HCT116 (cell line): ENCODE data around the gene PLXNC1. TPM values are rescaled to one million over a fixed set of nuclear protein-coding genes. Genes with fewer than 3 reads are reported as not detected.

Source experiments
- ATAC-seq: fragments of 200-7000 bp; cut with Tn5 transposase; 2 replicates; pipeline ENCODE4 v1.9.1; 2020; ENCODE audit warnings: mild to moderate bottlenecking, moderate library complexity
- BruUV-seq: library from RNA; stranded (reverse); fragments of 400-500 nt; replicated peaks from 2 replicates; lab custom pipeline; 2021; lab: Mats Ljungman, UMichigan
- CTCF ChIA-PET: fragments of 300-600 bp; sonication (Branson Sonifier 250); formaldehyde crosslinking; loops from one replicate; lab custom pipeline; 2021; ENCODE audit warnings: antibody characterized with exemption; lab: Charles Lee
- POLR2A ChIA-PET: fragments of 300-600, 350-600 bp; sonication (Branson Sonifier 250); formaldehyde crosslinking; loops from one replicate; lab custom pipeline; 2021; ENCODE audit warnings: antibody characterized with exemption; lab: Charles Lee
- RAD21 ChIA-PET, 2 experiments: fragments of 300-600 bp; sonication (Branson Sonifier 250); formaldehyde crosslinking; loops; one replicate each; lab custom pipeline; 2023; ENCODE audit warnings: low total read pairs in 2 of 2; ENCODE audit not compliant: uncharacterized antibody in 2 of 2, unreplicated experiment in 2 of 2, low non-redundant PET in 1 of 2; lab: Charles Lee
- DNase-seq: peaks from one replicate; pipeline ENCODE4 v3.0.0-alpha.2; 2010; ENCODE audit warnings: low read depth, low spot score
- H2AFZ ChIP-seq: fragments of 200-600 bp; shearing (Covaris generic), sonication (generic); 2 replicates; pipeline ENCODE4 v1.6.1; 2017; ENCODE audit warnings: low read depth, mixed run types, mixed read lengths, antibody characterized with exemption, low read length; ENCODE audit not compliant: poor library complexity, severe bottlenecking
- H3K27ac ChIP-seq: 2 replicates; pipeline ENCODE4 v1.5.1; 2012; ENCODE audit warnings: low read depth, low read length
- H3K27me3 ChIP-seq: fragments of 200-600 bp; sonication (generic); 2 replicates; pipeline ENCODE4 v1.6.1; 2016; ENCODE audit warnings: mixed run types, low read length, mixed read lengths; ENCODE audit not compliant: insufficient read depth
- H3K36me3 ChIP-seq, 2 experiments: fragments of 200-500 bp in 1 of 2; fragments of 200-600 bp in 1 of 2; sonication (Bioruptor generic) in 1 of 2; sonication (generic) in 1 of 2; 2 replicates each; pipeline versions ENCODE4 v1.5.1 to v1.6.1; 2014 to 2016; ENCODE audit warnings: low read length in 2 of 2, inconsistent platforms in 1 of 2, mixed read lengths in 1 of 2, mixed run types in 1 of 2; ENCODE audit not compliant: insufficient read depth in 2 of 2, control insufficient read depth in 1 of 2
- H3K4me1 ChIP-seq, 2 experiments: fragments of 200-600 bp in 1 of 2; sonication (generic) in 1 of 2; 2 replicates each; pipeline versions ENCODE4 v1.5.1 to v1.6.1; 2012 to 2017; ENCODE audit warnings: low read length in 2 of 2, inconsistent platforms in 1 of 2, mild to moderate bottlenecking in 1 of 2, mixed read lengths in 1 of 2, mixed run types in 1 of 2, moderate library complexity in 1 of 2; ENCODE audit not compliant: insufficient read depth in 2 of 2, control insufficient read depth in 1 of 2
- H3K4me2 ChIP-seq: fragments of 200-600 bp; sonication (generic); 2 replicates; pipeline ENCODE4 v1.6.1; 2017; ENCODE audit warnings: mixed run types, low read length, mixed read lengths
- H3K4me3 ChIP-seq, 2 experiments: fragments of 200-600 bp in 1 of 2; sonication (generic) in 1 of 2; replicated peaks in 1 of 2; 2 replicates each; pipeline ENCODE4 v1.5.1; 2011 to 2016; ENCODE audit warnings: low read length in 2 of 2, control low read depth in 1 of 2, low read depth in 1 of 2, mild to moderate bottlenecking in 1 of 2, mixed read lengths in 1 of 2, mixed run types in 1 of 2
- H3K79me2 ChIP-seq: fragments of 200-600 bp; sonication (generic); 2 replicates; pipeline ENCODE4 v1.6.1; 2017; ENCODE audit warnings: mild to moderate bottlenecking, mixed run types, low read length, moderate library complexity, mixed read lengths; ENCODE audit not compliant: insufficient read depth
- H3K9ac ChIP-seq: fragments of 200-600 bp; sonication (generic); 2 replicates; pipeline ENCODE4 v1.6.1; 2016; ENCODE audit warnings: low read length, mixed read lengths
- H3K9me2 ChIP-seq: fragments of 200-600 bp; sonication (generic), shearing (Covaris generic); 2 replicates; pipeline ENCODE4 v1.6.1; 2017; ENCODE audit warnings: mixed run types, mild to moderate bottlenecking, moderate library complexity; ENCODE audit not compliant: insufficient read depth
- H3K9me3 ChIP-seq, 2 experiments: fragments of 200-500 bp in 1 of 2; fragments of 200-600 bp in 1 of 2; sonication (Bioruptor generic) in 1 of 2; sonication (generic) in 1 of 2; 2 replicates each; pipeline ENCODE4 v1.6.1; 2014 to 2017; ENCODE audit warnings: low read length in 2 of 2, mixed read lengths in 2 of 2, inconsistent platforms in 1 of 2, low read depth in 1 of 2, mild to moderate bottlenecking in 1 of 2, mixed run types in 1 of 2, moderate library complexity in 1 of 2; ENCODE audit not compliant: control insufficient read depth in 1 of 2, insufficient read depth in 1 of 2
- H4K20me1 ChIP-seq: fragments of 200-600 bp; sonication (generic), shearing (Covaris generic); 2 replicates; pipeline ENCODE4 v1.6.1; 2017; ENCODE audit warnings: mixed run types, mild to moderate bottlenecking, moderate library complexity; ENCODE audit not compliant: insufficient read depth
- EGR1 ChIP-seq: IDR thresholded peaks from 2 replicates; pipeline ENCODE4 v1.6.1; 2012; ENCODE audit warnings: low read depth
- ELF1 ChIP-seq: IDR thresholded peaks from 2 replicates; pipeline ENCODE4 v1.6.1; 2012; ENCODE audit warnings: low read depth, borderline replicate concordance
- EZH2phosphoT487 ChIP-seq: fragments of 200-600 bp; IDR thresholded peaks from 2 replicates; pipeline ENCODE4 v1.6.1; 2018; ENCODE audit warnings: antibody characterized with exemption, borderline replicate concordance
- JUND ChIP-seq: IDR thresholded peaks from 2 replicates; pipeline ENCODE4 v1.6.1; 2012
- RAD21 ChIP-seq: IDR thresholded peaks from 2 replicates; pipeline ENCODE4 v1.6.1; 2012; ENCODE audit warnings: low read depth, mild to moderate bottlenecking
- SIN3A ChIP-seq: IDR thresholded peaks from 2 replicates; pipeline ENCODE4 v1.6.1; 2012; ENCODE audit warnings: low read depth
- SRF ChIP-seq: IDR thresholded peaks from 2 replicates; pipeline ENCODE4 v1.6.1; 2012; ENCODE audit warnings: low read depth
- TCF7L2 ChIP-seq: IDR thresholded peaks from 2 replicates; pipeline ENCODE4 v1.7.0; 2011; ENCODE audit warnings: borderline replicate concordance, inconsistent platforms; ENCODE audit not compliant: insufficient read depth, insufficient read length; ENCODE audit errors: extremely low read depth
- ZNF274 ChIP-seq: fragments of 200-500 bp; sonication (Bioruptor generic); IDR thresholded peaks from 2 replicates; pipeline ENCODE4 v1.6.1; 2014; ENCODE audit warnings: mild to moderate bottlenecking, low read depth, low read length, inconsistent platforms
- intact Hi-C: fragments of 100-400 bp; cut with micrococcal nuclease; formaldehyde crosslinking; loops from 2 replicates; pipeline ENCODE4 v1.10.0; 2022
- total RNA-seq: library from RNA; stranded (reverse); gene quantifications from one replicate; pipeline ENCODE4 v1.2.1, GENCODE V29; 2021; ENCODE audit not compliant: unreplicated experiment
- TF ChIP-seq, protein P1 (sequence below): IDR thresholded peaks from 2 replicates; pipeline ENCODE4 v1.6.1; 2012
- TF ChIP-seq, protein P2 (sequence below): IDR thresholded peaks from 2 replicates; pipeline ENCODE4 v1.6.1; 2012
- TF ChIP-seq, protein P3 (sequence below): IDR thresholded peaks from 2 replicates; pipeline ENCODE4 v1.6.1; 2012; ENCODE audit warnings: low read depth

Gene PLXNC1
- total RNA-seq, 1 experiment from 2014 or later, result 0.25 TPM

DNA sequence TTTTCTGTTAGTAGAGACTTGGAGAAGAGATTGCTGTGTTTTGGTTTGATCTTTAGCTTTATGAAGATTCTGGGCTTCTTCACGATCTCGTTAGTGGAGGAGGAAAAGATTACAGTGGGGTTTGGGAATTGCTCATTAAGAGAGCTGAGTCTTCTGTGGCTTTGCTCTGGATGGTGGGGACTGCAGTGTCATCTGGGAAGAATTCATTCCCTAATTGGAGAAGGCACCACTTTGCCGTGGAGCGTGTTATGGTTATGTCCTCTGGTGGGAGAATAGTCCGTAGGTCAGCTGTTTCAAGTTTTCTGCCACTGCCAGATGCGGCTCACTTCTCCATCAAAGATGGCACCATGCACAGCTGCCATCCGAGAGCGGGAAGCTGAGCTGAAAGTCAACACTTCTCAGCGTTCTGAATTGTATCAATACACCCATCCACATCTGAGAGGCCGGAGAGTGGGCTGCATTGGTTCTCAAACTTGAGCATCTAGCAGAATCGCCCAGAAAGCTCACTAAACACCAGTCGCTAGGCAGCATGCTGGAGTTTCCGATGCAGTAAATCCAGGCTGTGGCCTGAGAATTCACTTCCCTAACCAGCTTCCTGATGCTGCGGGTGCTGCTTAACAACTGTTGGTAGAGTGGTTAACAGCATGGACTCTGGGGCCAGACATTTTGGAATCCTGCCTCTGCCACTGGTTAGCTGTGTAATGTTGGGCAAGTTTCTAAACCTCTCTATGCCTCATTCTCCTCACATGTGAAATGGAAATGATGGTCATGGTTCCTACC, 117.8 kb downstream of the PLXNC1 start:
- H3K4me2 ChIP-seq, result no peak overlapping the region
- CTCF ChIA-PET, result no interaction called here
- intact Hi-C loops, result no loop called here
- DNase-seq (no peak), ATAC-seq (no peak)
- H3K4me3 ChIP-seq, result no peak overlapping the region
- H2AFZ ChIP-seq, result no peak overlapping the region
- no peaks in the 10 kb centered on the region for H3K79me2 ChIP-seq
- no peak overlapping the region for H3K27ac ChIP-seq
- POLR2A ChIA-PET, result no interaction called here
- H3K36me3 ChIP-seq, result no peaks in the 10 kb centered on the region
- H3K9me3 ChIP-seq, result no peaks in the 10 kb centered on the region
- no peak overlapping the region for H3K9ac ChIP-seq
- H3K9me2 ChIP-seq, result no peaks in the 10 kb centered on the region
- H3K27me3 ChIP-seq, result no peaks in the 10 kb centered on the region
- no TSS peak for BruUV-seq
- H4K20me1 ChIP-seq, result no peaks in the 10 kb centered on the region
- no peak for TF ChIP-seq RAD21
- no peak for TF ChIP-seq EZH2phosphoT487
- TF ChIP-seq JUND, result no peak
- TF ChIP-seq SRF, result no peak
- TF ChIP-seq TCF7L2, result no peak
- no peak for TF ChIP-seq EGR1
- TF ChIP-seq ZNF274, result no peak
- TF ChIP-seq ELF1, result no peak
- no peak for TF ChIP-seq SIN3A
- TF ChIP-seq, protein P1, sequence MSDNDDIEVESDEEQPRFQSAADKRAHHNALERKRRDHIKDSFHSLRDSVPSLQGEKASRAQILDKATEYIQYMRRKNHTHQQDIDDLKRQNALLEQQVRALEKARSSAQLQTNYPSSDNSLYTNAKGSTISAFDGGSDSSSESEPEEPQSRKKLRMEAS, result no peak
- TF ChIP-seq, protein P2, sequence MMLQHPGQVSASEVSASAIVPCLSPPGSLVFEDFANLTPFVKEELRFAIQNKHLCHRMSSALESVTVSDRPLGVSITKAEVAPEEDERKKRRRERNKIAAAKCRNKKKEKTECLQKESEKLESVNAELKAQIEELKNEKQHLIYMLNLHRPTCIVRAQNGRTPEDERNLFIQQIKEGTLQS, result no peak
- TF ChIP-seq, protein P3, sequence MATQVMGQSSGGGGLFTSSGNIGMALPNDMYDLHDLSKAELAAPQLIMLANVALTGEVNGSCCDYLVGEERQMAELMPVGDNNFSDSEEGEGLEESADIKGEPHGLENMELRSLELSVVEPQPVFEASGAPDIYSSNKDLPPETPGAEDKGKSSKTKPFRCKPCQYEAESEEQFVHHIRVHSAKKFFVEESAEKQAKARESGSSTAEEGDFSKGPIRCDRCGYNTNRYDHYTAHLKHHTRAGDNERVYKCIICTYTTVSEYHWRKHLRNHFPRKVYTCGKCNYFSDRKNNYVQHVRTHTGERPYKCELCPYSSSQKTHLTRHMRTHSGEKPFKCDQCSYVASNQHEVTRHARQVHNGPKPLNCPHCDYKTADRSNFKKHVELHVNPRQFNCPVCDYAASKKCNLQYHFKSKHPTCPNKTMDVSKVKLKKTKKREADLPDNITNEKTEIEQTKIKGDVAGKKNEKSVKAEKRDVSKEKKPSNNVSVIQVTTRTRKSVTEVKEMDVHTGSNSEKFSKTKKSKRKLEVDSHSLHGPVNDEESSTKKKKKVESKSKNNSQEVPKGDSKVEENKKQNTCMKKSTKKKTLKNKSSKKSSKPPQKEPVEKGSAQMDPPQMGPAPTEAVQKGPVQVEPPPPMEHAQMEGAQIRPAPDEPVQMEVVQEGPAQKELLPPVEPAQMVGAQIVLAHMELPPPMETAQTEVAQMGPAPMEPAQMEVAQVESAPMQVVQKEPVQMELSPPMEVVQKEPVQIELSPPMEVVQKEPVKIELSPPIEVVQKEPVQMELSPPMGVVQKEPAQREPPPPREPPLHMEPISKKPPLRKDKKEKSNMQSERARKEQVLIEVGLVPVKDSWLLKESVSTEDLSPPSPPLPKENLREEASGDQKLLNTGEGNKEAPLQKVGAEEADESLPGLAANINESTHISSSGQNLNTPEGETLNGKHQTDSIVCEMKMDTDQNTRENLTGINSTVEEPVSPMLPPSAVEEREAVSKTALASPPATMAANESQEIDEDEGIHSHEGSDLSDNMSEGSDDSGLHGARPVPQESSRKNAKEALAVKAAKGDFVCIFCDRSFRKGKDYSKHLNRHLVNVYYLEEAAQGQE, result no peak
- RAD21 ChIA-PET, result no interaction called here
- peaks cover 11 to 21% of the 10 kb centered on the region in 2 experiments for H3K4me1 ChIP-seq
